ENCODE data around the gene NEK3.
"Not testable (repeated sequence)": the region's sequence is repeated elsewhere in the genome, so short reads cannot be mapped to it uniquely, and the experiment has no call there.

Gene NEK3, protein sequence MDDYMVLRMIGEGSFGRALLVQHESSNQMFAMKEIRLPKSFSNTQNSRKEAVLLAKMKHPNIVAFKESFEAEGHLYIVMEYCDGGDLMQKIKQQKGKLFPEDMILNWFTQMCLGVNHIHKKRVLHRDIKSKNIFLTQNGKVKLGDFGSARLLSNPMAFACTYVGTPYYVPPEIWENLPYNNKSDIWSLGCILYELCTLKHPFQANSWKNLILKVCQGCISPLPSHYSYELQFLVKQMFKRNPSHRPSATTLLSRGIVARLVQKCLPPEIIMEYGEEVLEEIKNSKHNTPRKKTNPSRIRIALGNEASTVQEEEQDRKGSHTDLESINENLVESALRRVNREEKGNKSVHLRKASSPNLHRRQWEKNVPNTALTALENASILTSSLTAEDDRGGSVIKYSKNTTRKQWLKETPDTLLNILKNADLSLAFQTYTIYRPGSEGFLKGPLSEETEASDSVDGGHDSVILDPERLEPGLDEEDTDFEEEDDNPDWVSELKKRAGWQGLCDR

DNA sequence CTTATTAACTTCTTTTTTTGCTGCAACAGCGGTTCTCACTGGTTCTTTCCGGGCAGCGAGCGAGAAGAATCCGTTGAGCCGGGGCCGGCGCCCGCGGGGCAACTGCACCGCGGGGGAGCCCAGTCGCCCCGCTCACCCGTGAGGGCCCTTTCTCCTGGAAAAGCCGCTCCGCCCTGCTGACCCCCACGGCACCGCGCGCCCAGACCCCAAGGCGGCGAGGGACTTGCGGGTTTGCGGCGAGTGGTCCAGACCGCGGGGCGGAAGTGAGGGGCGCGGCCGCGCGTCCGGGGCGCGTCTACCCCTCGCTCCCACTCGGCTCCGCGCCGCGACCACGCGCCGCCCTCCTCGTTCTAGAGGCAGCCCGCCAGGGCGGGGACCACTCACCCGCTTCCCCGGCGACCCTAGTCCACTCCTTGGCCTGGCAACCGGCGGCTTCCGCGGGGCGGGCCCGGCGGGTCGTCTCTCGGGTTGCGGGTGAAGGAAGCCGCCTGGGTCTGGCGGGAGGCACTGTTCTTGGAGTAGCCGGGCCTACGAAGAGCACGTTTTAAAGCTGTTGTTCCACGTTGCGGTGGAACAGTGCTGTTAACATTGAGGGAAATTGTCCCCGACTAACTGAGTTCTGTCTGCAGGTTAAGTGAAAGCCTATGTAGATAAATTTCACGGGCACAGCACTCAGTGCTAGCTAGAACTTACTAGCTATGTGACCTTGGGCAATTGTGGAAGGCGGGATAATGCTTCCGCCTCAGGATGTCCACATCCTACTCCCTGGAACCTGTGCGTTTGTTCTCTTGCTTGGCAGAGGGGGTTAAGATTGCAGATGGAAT, at the start of gene NEK3:
TSS of gene NEK3 (minus strand) at position 439 of the 824 bp plus-strand sequence. CDS start 3,406 bp downstream, outside the sequence.
- H3K4me1 ChIP-seq (ENCODE audit: insufficient read depth, low read length): peaks cover 14% of the 10 kb centered on the region; the same call in 1 of the 2 replicates
- no peak within 1 kb of the TSS for H3K27ac ChIP-seq (ENCODE audit: low read length)
- peaks cover 26% of the 10 kb centered on the region for H3K27me3 ChIP-seq (ENCODE audit: insufficient read depth, low read length)
- H3K4me3 ChIP-seq (ENCODE audit: low read length): peak within 1 kb of the TSS; percentile 88
- peak within 1 kb of the TSS; percentile 76 for H3K9ac ChIP-seq (ENCODE audit: low read depth, low read length)
- 0 out of 2 replicates have a peak, but pooled peaks cover 5% of the 10 kb centered on the region for H3K9me3 ChIP-seq (ENCODE audit: insufficient read depth, low read depth, low read length)
- H3K36me3 ChIP-seq (ENCODE audit: insufficient read depth, low read depth, low read length): no peaks in the 10 kb centered on the region

DNA sequence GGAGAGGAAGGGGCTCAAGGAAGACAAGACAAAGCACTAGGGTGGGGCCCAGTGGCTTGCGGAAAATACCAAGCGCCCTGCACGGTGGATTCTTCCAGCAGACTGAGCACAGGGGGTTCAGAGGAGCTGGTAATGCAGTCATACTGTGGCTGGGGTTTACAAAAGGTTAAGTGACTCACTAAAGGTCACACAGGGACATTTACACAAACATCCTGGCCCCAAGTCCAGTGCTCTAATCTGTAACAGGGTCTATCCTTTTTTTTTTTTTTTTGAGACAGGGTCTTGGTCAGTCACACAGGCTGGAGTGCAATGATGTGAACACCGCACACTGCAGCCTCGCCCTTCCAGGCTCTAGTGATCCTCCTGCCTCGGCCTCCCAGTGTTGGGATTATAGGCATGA, 49.0 kb upstream of the NEK3 start:
- H3K27me3 ChIP-seq (ENCODE audit: insufficient read depth, low read length); H3K27ac ChIP-seq (ENCODE audit: low read length); H3K36me3 ChIP-seq (ENCODE audit: insufficient read depth, low read depth, low read length); H3K9ac ChIP-seq (ENCODE audit: low read depth, low read length); H3K4me1 ChIP-seq (ENCODE audit: insufficient read depth, low read length); H3K4me3 ChIP-seq (ENCODE audit: low read length); H3K9me3 ChIP-seq (ENCODE audit: insufficient read depth, low read depth, low read length): not testable (repeated sequence)

DNA sequence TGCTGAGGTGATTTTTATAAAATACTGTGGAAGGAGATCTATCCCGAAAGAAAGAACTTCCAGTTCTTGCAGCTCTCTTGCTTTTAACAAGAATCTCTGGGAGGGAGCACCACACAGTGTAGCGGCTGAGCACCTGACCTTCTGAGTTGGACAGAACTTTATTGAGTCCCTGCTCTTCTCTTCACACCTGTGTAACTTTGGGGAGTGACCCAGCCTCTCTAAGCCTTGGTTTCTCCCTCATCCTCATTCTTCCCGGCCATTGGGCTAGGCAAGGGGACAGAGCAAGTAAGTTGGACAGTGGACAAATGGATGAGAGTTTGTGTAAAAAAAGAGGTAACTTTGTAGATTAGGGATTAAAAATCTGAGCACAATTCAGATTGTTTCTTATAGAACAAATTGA, 48.5 kb upstream of the NEK3 start:
- H3K9ac ChIP-seq (ENCODE audit: low read depth, low read length); H3K4me3 ChIP-seq (ENCODE audit: low read length); H3K27ac ChIP-seq (ENCODE audit: low read length); H3K9me3 ChIP-seq (ENCODE audit: insufficient read depth, low read depth, low read length); H3K36me3 ChIP-seq (ENCODE audit: insufficient read depth, low read depth, low read length); H3K27me3 ChIP-seq (ENCODE audit: insufficient read depth, low read length); H3K4me1 ChIP-seq (ENCODE audit: insufficient read depth, low read length): not testable (repeated sequence)

DNA sequence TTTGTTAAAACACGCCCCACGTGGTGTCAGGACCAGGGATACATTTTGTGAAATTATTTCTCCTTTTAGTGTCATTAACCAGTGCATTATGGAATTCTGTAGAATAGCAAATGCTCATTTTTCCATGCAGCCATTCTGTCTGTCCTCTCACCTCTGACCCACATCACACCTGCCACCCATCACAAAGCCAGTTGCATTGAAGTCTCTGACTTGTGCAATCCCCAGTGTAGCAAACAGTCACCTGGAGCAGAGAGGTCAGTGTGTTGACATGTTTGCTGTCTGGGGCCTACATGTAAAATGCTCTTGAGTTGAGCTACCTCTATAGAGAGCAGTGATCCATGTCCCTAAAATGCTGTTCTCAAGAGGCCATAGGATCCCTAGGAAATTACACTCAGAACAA, 47.9 kb upstream of the NEK3 start:
- not testable (repeated sequence) for H3K27me3 ChIP-seq (ENCODE audit: insufficient read depth, low read length); H3K36me3 ChIP-seq (ENCODE audit: insufficient read depth, low read depth, low read length); H3K4me1 ChIP-seq (ENCODE audit: insufficient read depth, low read length); H3K27ac ChIP-seq (ENCODE audit: low read length); H3K4me3 ChIP-seq (ENCODE audit: low read length); H3K9ac ChIP-seq (ENCODE audit: low read depth, low read length); H3K9me3 ChIP-seq (ENCODE audit: insufficient read depth, low read depth, low read length)

DNA sequence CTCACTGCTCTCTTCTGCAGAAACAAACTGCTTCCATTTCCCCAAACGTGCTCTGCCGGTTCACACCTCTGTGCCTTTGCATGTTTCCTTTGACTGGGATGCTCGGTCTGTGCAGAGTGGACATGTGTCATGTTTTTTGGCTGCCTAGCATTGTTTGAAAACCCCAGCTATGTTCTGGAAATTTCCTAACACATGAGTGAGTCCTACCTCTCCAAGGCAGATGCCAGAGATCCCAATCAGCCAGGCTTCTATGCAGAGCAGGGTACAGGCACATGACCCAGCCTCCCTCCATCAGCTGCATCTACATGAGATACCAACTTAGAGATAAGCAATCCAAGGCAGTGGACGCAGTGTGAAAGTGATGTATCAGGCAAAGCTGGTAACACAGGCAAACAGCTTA, 45.1 kb upstream of the NEK3 start:
- not testable (repeated sequence) for H3K36me3 ChIP-seq (ENCODE audit: insufficient read depth, low read depth, low read length); H3K9ac ChIP-seq (ENCODE audit: low read depth, low read length); H3K27me3 ChIP-seq (ENCODE audit: insufficient read depth, low read length); H3K4me3 ChIP-seq (ENCODE audit: low read length); H3K4me1 ChIP-seq (ENCODE audit: insufficient read depth, low read length); H3K9me3 ChIP-seq (ENCODE audit: insufficient read depth, low read depth, low read length); H3K27ac ChIP-seq (ENCODE audit: low read length)

DNA sequence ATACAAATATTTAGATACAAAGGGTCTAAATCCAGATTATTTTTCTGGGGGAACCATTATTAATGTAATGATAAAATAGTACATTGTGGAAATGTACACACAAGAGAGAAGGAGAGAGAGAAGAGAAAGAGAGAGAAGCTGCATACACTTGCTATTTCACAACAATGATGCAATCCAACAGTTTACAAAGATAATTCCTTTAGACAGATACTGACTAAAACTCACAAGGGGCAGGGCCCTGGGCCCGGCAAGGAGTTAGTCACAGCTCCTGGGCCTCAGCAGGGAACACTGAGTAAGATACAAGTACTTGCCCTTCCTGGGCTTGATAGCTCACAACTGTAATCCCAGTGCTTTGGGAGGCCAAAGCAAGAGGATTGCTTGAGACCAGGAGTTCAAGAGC, 44.5 kb upstream of the NEK3 start:
- H3K9me3 ChIP-seq (ENCODE audit: insufficient read depth, low read depth, low read length); H3K27ac ChIP-seq (ENCODE audit: low read length); H3K4me1 ChIP-seq (ENCODE audit: insufficient read depth, low read length); H3K9ac ChIP-seq (ENCODE audit: low read depth, low read length); H3K36me3 ChIP-seq (ENCODE audit: insufficient read depth, low read depth, low read length); H3K27me3 ChIP-seq (ENCODE audit: insufficient read depth, low read length); H3K4me3 ChIP-seq (ENCODE audit: low read length): not testable (repeated sequence)

DNA sequence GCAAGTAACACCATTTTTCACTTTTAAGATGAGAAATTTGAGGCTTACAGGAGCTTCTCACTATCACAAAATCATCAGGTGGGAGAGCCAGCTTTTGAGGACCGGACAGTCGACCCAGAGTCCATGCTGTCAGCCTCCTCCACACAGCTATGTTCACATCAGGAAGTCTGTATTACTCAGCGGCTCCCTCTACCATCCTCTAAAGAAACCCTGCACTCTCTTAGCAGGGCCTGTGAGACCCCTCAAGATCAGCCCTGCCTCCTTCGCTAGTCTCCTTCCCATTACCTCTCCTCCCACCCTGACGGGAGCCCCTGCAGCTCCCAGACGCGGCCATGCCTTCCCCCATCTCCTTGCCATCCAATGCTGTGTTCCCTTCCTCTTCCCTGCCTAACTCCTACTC, 43.1 kb upstream of the NEK3 start:
- H3K27ac ChIP-seq (ENCODE audit: low read length); H3K36me3 ChIP-seq (ENCODE audit: insufficient read depth, low read depth, low read length); H3K9me3 ChIP-seq (ENCODE audit: insufficient read depth, low read depth, low read length); H3K4me3 ChIP-seq (ENCODE audit: low read length); H3K9ac ChIP-seq (ENCODE audit: low read depth, low read length); H3K4me1 ChIP-seq (ENCODE audit: insufficient read depth, low read length); H3K27me3 ChIP-seq (ENCODE audit: insufficient read depth, low read length): not testable (repeated sequence)

DNA sequence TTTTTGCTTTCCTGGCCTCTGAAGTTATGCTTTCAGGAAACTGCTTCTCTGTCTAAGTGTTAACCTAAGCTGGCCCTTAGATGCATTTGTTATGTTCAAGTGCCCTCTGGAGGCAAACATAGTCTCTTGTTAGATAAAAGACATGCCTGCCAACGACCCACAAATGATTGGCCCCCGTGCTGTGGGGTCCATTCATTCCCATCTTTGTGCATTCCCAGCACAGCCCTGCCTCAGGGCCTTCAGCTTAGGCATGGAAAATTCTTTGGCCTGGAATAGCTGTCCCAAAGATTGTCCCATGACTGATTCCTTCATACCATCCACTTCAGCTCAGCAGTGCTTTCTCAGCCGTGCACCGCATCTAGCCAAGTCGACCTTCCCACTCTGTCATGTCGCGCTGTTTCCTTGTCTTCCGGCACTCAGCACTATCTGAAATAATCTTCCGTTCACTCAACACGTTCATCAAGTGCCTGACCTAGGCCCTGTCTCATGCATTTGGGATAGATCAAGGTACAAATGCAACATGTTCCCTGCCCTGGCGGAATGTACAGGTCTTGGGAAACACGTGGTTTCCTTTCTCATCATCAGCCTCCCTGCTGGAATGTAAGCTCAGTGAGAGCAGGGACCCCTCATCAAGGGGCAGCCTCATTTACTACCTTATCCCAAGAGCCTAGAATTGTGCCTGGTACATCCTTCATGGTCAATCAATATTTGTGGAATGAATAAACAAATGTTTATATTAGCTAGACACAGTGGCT, 42.2 kb upstream of the NEK3 start:
- not testable (repeated sequence) for H3K9ac ChIP-seq (ENCODE audit: low read depth, low read length); H3K27ac ChIP-seq (ENCODE audit: low read length); H3K36me3 ChIP-seq (ENCODE audit: insufficient read depth, low read depth, low read length); H3K4me3 ChIP-seq (ENCODE audit: low read length); H3K4me1 ChIP-seq (ENCODE audit: insufficient read depth, low read length); H3K9me3 ChIP-seq (ENCODE audit: insufficient read depth, low read depth, low read length); H3K27me3 ChIP-seq (ENCODE audit: insufficient read depth, low read length)

DNA sequence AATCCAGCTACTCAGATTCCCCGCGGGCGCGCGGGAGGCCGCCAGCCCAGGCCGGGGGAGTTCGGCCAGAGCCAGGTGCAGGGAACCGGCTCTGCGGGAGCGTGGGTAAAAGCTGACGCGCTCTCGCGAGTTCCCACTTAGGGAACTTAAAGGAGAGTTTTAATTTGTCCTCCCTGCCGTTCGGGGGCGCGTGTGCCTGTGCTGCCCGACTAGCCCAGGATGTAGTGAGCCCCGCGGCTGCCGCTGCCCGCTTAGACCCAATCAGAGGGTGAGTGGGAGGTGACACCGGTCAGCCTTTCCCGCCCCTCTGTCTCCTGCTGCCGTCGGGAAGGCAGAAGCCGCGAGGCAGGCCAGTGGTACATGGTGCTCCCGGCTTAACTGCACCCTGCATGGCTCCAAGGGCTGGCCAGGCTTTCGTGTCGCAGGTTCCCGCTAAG, 36.0 kb upstream of the NEK3 start:
- no peaks in the 10 kb centered on the region for H3K9me3 ChIP-seq (ENCODE audit: insufficient read depth, low read depth, low read length)
- no peak overlapping the region for H3K4me3 ChIP-seq (ENCODE audit: low read length)
- H3K9ac ChIP-seq (ENCODE audit: low read depth, low read length): no peak overlapping the region
- no peaks in the 10 kb centered on the region for H3K36me3 ChIP-seq (ENCODE audit: insufficient read depth, low read depth, low read length)
- H3K27ac ChIP-seq (ENCODE audit: low read length): no peak overlapping the region
- 0 out of 2 replicates have a peak, but pooled peaks cover 4% of the 10 kb centered on the region for H3K4me1 ChIP-seq (ENCODE audit: insufficient read depth, low read length)
- no peaks in the 10 kb centered on the region for H3K27me3 ChIP-seq (ENCODE audit: insufficient read depth, low read length)

DNA sequence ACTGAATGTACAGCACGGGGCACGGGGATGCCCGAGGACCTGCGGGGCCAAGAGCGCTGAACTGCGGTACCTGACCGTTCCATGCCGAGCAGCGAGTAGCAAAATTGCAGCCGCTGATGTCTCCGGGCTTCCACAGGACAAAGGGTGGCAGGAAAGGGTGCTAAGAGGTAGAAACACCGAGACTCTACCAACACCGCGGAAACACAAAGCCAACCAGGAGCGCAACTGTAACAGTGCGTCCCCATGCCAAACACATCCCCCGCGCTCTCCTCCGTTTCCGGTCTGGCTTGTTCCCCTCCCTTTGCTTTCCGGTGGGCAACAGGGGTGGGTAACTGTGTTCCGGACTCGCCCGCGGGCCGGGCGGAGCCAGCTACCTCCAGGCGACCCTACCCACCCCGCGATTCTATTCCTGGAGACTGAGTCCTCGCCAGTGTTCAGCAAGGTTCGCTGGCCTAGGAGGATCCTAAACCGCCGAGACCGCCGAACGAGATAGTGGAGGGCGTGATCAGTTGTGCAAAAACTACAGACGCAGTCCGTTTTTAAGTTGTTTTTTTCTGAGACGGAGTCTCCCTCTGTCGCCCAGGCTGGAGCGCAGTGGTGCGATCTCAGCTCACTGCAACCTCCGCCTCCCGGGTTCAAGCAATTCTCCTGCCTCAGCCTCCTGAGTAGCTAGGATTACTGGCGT, 34.9 kb upstream of the NEK3 start:
- Histone ChIP-seq H3K9ac (ENCODE audit: low read depth, low read length) (peak overlapping the region; percentile 94), H3K27me3 (ENCODE audit: insufficient read depth, low read length) (no peaks in the 10 kb centered on the region), H3K27ac (ENCODE audit: low read length) (no peak overlapping the region), H3K36me3 (ENCODE audit: insufficient read depth, low read depth, low read length) (no peaks in the 10 kb centered on the region; the same call in 1 of the 2 replicates), H3K4me1 (ENCODE audit: insufficient read depth, low read length) (0 out of 2 replicates have a peak, but pooled peaks cover 4% of the 10 kb centered on the region), H3K9me3 (ENCODE audit: insufficient read depth, low read depth, low read length) (no peaks in the 10 kb centered on the region), H3K4me3 (ENCODE audit: low read length) (peak overlapping the region; percentile 95)

DNA sequence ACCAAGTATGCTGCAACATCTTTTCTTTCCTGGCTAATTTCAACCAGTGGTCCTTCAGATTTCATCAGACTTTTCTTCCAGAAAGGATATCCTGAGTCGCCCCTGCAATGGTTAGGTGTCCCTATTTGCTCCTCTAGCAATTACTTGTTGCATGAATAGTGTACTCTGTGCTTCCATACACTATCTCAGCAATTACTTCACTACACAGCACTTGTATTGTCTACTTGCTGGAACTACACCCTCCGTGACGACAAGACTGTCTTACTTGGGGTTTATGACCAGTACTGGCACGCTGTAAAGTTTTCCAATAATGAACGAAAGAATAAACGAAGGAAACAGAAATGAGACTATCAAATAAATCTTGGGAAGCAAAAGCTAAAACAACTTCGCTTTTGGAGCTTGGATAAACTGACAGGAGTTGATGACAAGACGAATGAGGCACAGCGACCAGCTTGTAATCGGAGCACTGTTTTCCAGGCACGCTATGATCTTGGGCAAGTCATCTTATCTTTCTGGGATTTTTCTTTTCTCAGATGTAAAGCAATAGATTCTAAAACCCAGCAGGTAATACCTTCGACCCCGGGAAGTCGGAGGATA, 34.3 kb upstream of the NEK3 start:
- H3K9me3 ChIP-seq (ENCODE audit: insufficient read depth, low read depth, low read length); H3K27ac ChIP-seq (ENCODE audit: low read length); H3K27me3 ChIP-seq (ENCODE audit: insufficient read depth, low read length); H3K36me3 ChIP-seq (ENCODE audit: insufficient read depth, low read depth, low read length); H3K4me1 ChIP-seq (ENCODE audit: insufficient read depth, low read length): not testable (repeated sequence)
- H3K9ac ChIP-seq (ENCODE audit: low read depth, low read length): peak overlapping the region; percentile 94
- peak overlapping the region; percentile 95 for H3K4me3 ChIP-seq (ENCODE audit: low read length)

Measured in iPS-20b (cell line).